H1 (cell line): ENCODE measurements around the gene CRABP2. TPM values are rescaled to one million over a fixed set of nuclear protein-coding genes. Genes with fewer than 3 reads are reported as not detected.
A peak's percentile ranks its signal among the peaks of the same experiment; 100 is the strongest.

Experiments
- CTCF ChIA-PET: fragments of 300-600 bp; sonication (Branson Sonifier 250); formaldehyde crosslinking; loops from one replicate; lab custom pipeline; 2021; ENCODE audit not compliant: partially characterized antibody; lab: Charles Lee
- POLR2A ChIA-PET: fragments of 300-600 bp; sonication (Branson Sonifier 250); formaldehyde crosslinking; loops from one replicate; lab custom pipeline; 2021; ENCODE audit warnings: inconsistent platforms; ENCODE audit not compliant: partially characterized antibody; lab: Charles Lee
- DNase-seq, 2 experiments: peaks; one replicate each; pipeline versions ENCODE4 v3.0.0 to v3.0.0-alpha.2; 2010 to 2022; ENCODE audit warnings: low spot score in 2 of 2, low read depth in 1 of 2, mixed read lengths in 1 of 2
- FAIRE-seq: peaks from 2 replicates; lab custom pipeline; 2011; peaks lifted over from hg19 to GRCh38; lab: Jason Lieb, UNC
- H2AFZ ChIP-seq: 2 replicates; pipeline ENCODE4 v1.8.1; 2012; ENCODE audit warnings: low read length, inconsistent platforms
- H2AK5ac ChIP-seq: 2 replicates; pipeline ENCODE4 v1.6.1; 2013; ENCODE audit warnings: low read depth, low read length
- H2BK120ac ChIP-seq: replicated peaks from 2 replicates; pipeline ENCODE3; 2013; ENCODE audit warnings: low read depth, low read length, inconsistent platforms
- H2BK12ac ChIP-seq: 2 replicates; pipeline ENCODE4 v1.6.1; 2013; ENCODE audit warnings: low read depth, low read length
- H2BK15ac ChIP-seq: 2 replicates; pipeline ENCODE4 v1.6.1; 2013; ENCODE audit warnings: low read length
- H2BK20ac ChIP-seq: 2 replicates; pipeline ENCODE4 v1.6.1; 2013; ENCODE audit warnings: low read length
- H2BK5ac ChIP-seq: 2 replicates; pipeline ENCODE4 v1.6.1; 2013; ENCODE audit warnings: low read depth, low read length
- H3K14ac ChIP-seq: 2 replicates; pipeline ENCODE4 v1.6.1; 2013; ENCODE audit warnings: inconsistent platforms; ENCODE audit not compliant: insufficient read length
- H3K18ac ChIP-seq: 2 replicates; pipeline ENCODE4 v1.6.1; 2013; ENCODE audit warnings: low read length; ENCODE audit errors: extremely low read depth
- H3K23ac ChIP-seq: 2 replicates; pipeline ENCODE4 v1.6.1; 2013; ENCODE audit warnings: inconsistent platforms; ENCODE audit not compliant: insufficient read length
- H3K23me2 ChIP-seq: 2 replicates; pipeline ENCODE4 v1.6.1; 2013; ENCODE audit warnings: low read depth, low read length
- H3K27ac ChIP-seq: 2 replicates; pipeline ENCODE4 v1.6.1; 2011; ENCODE audit warnings: low read depth, low read length, inconsistent platforms
- H3K27me3 ChIP-seq, 4 experiments: replicated peaks in 1 of 4; 1 replicate in 1 of 4; 2 replicates in 3 of 4; pipeline versions ENCODE4 v1.6.1 to v1.8.1; 2011 to 2013; ENCODE audit warnings: low read length in 3 of 4, mild to moderate bottlenecking in 3 of 4, inconsistent platforms in 2 of 4, mixed read lengths in 2 of 4, moderate library complexity in 1 of 4; ENCODE audit not compliant: control insufficient read depth in 3 of 4, insufficient read depth in 3 of 4; ENCODE audit errors: extremely low read depth in 1 of 4
- H3K36me3 ChIP-seq, 4 experiments: 2 replicates each; pipeline versions ENCODE4 v1.6.1 to v1.8.1; 2011 to 2013; ENCODE audit warnings: mild to moderate bottlenecking in 4 of 4, low read length in 3 of 4, moderate library complexity in 2 of 4, control low read depth in 1 of 4, inconsistent platforms in 1 of 4; ENCODE audit not compliant: insufficient read depth in 4 of 4, control insufficient read depth in 2 of 4
- H3K4ac ChIP-seq: replicated peaks from 2 replicates; pipeline ENCODE3; 2013; ENCODE audit warnings: low read length, low read depth, mixed read lengths, inconsistent platforms; ENCODE audit not compliant: insufficient read length
- H3K4me1 ChIP-seq, 4 experiments: replicated peaks in 1 of 4; 1 replicate in 1 of 4; 2 replicates in 3 of 4; pipeline versions ENCODE4 v1.6.1 to v1.8.1; 2011 to 2013; ENCODE audit warnings: low read length in 3 of 4, inconsistent platforms in 2 of 4, mixed read lengths in 1 of 4; ENCODE audit not compliant: insufficient read depth in 4 of 4, control insufficient read depth in 3 of 4
- H3K4me2 ChIP-seq, 2 experiments: 2 replicates each; pipeline versions ENCODE4 v1.6.1 to v1.8.1; 2011 to 2013; ENCODE audit warnings: low read depth in 2 of 2, low read length in 2 of 2, control low read depth in 1 of 2, inconsistent platforms in 1 of 2, mild to moderate bottlenecking in 1 of 2; ENCODE audit not compliant: insufficient read depth in 1 of 2
- H3K4me3 ChIP-seq, 4 experiments: fragments of 200-600, 300-600 bp in 1 of 4; sonication (generic), shearing (Covaris generic), sonication (Bioruptor Twin) in 1 of 4; 2 replicates each; pipeline versions ENCODE4 v1.5.1 to v1.8.1; 2011 to 2016; ENCODE audit warnings: low read length in 4 of 4, low read depth in 3 of 4, control low read depth in 2 of 4, inconsistent platforms in 2 of 4, mild to moderate bottlenecking in 2 of 4, mixed read lengths in 1 of 4, moderate library complexity in 1 of 4; ENCODE audit not compliant: insufficient read depth in 2 of 4; ENCODE audit errors: extremely low read depth in 1 of 4
- H3K56ac ChIP-seq: replicated peaks from 2 replicates; pipeline ENCODE3; 2013; ENCODE audit warnings: low read depth, mild to moderate bottlenecking, mixed read lengths, low read length, inconsistent platforms; ENCODE audit not compliant: insufficient read length
- H3K79me1 ChIP-seq: 2 replicates; pipeline ENCODE4 v1.6.1; 2013; ENCODE audit warnings: low read depth, low read length, control low read depth
- H3K79me2 ChIP-seq, 2 experiments: 2 replicates each; pipeline versions ENCODE4 v1.6.1 to v1.8.1; 2012 to 2013; ENCODE audit warnings: low read length in 2 of 2, mild to moderate bottlenecking in 2 of 2, inconsistent platforms in 1 of 2; ENCODE audit not compliant: insufficient read depth in 2 of 2, control insufficient read depth in 1 of 2
- H3K9ac ChIP-seq, 4 experiments: replicated peaks in 1 of 4; 1 replicate in 1 of 4; 2 replicates in 3 of 4; pipeline versions ENCODE4 v1.6.1 to v1.8.1; 2011 to 2013; ENCODE audit warnings: low read depth in 3 of 4, low read length in 3 of 4, control low read depth in 2 of 4, mild to moderate bottlenecking in 2 of 4, moderate library complexity in 2 of 4, inconsistent platforms in 1 of 4; ENCODE audit errors: extremely low read depth in 1 of 4
- H3K9me3 ChIP-seq, 2 experiments: 2 replicates each; pipeline versions ENCODE4 v1.6.1 to v1.8.1; 2012 to 2013; ENCODE audit warnings: mild to moderate bottlenecking in 2 of 2, moderate library complexity in 2 of 2, control low read depth in 1 of 2, inconsistent platforms in 1 of 2, low read depth in 1 of 2, low read length in 1 of 2, mixed read lengths in 1 of 2; ENCODE audit not compliant: insufficient read depth in 2 of 2
- H4K20me1 ChIP-seq, 2 experiments: replicated peaks in 1 of 2; 2 replicates each; pipeline versions ENCODE3 to v1.8.1; 2011 to 2013; ENCODE audit warnings: inconsistent platforms in 2 of 2, low read length in 2 of 2, mild to moderate bottlenecking in 1 of 2; ENCODE audit not compliant: insufficient read depth in 2 of 2, control insufficient read depth in 1 of 2
- H4K5ac ChIP-seq: 2 replicates; pipeline ENCODE4 v1.6.1; 2013; ENCODE audit warnings: low read length, low read depth, mixed read lengths, inconsistent platforms; ENCODE audit not compliant: insufficient read length
- H4K8ac ChIP-seq: 2 replicates; pipeline ENCODE4 v1.8.0; 2013; ENCODE audit warnings: mild to moderate bottlenecking, moderate library complexity, low read length, inconsistent platforms; ENCODE audit not compliant: insufficient read depth; ENCODE audit errors: extremely low read depth
- H4K91ac ChIP-seq: replicated peaks from 2 replicates; pipeline ENCODE3; 2013; ENCODE audit warnings: low read length, mixed read lengths, inconsistent platforms; ENCODE audit not compliant: insufficient read length
- EP300 ChIP-seq, 2 experiments: IDR thresholded peaks; 1 replicate in 1 of 2; 2 replicates in 1 of 2; pipeline ENCODE4 v1.6.1; 2011 to 2012; ENCODE audit warnings: low read depth in 2 of 2, low read length in 2 of 2, mild to moderate bottlenecking in 2 of 2, borderline replicate concordance in 1 of 2, inconsistent platforms in 1 of 2, moderate library complexity in 1 of 2
- EZH2 ChIP-seq: fragments of 200-600 bp; sonication (generic); IDR thresholded peaks from 2 replicates; pipeline ENCODE4 v1.7.1; 2012; ENCODE audit warnings: low read depth, mild to moderate bottlenecking, moderate library complexity, low read length, inconsistent platforms; ENCODE audit not compliant: severe bottlenecking
- RNF2 ChIP-seq: fragments of 200-900, 300-1000 bp; sonication (generic); IDR thresholded peaks from 2 replicates; pipeline ENCODE4 v1.7.1; 2016; ENCODE audit warnings: borderline replicate concordance, low read depth, mild to moderate bottlenecking, antibody characterized with exemption, low read length; ENCODE audit not compliant: poor library complexity, severe bottlenecking; ENCODE audit errors: missing control alignments
- SAP30 ChIP-seq: fragments of 300-600 bp; sonication (generic); IDR thresholded peaks from 2 replicates; pipeline ENCODE4 v1.7.1; 2012; ENCODE audit warnings: low read length, moderate library complexity, mild to moderate bottlenecking, inconsistent platforms; ENCODE audit not compliant: insufficient read depth, insufficient replicate concordance
- SP1 ChIP-seq: IDR thresholded peaks from 2 replicates; pipeline ENCODE4 v1.6.1; 2011; ENCODE audit warnings: low read depth, low read length
- WGBS, 2 experiments: shearing (Covaris generic) in 1 of 2; methylation state at CpG; one replicate each; pipeline versions ENCODE4 v1.1.6 to v1.1.7; 2013 to 2015; ENCODE audit warnings: low lambda C conversion rate in 2 of 2, mixed read lengths in 2 of 2, inconsistent platforms in 1 of 2, low coverage in 1 of 2, missing lambda C conversion rate in 1 of 2; ENCODE audit not compliant: insufficient replicate concordance in 2 of 2, insufficient coverage in 1 of 2, insufficient read length in 1 of 2; ENCODE audit errors: extremely low coverage in 1 of 2, missing lambda C conversion rate in 1 of 2; 5-methylcytosine and 5-hydroxymethylcytosine counted together
- polyA plus RNA-seq, 7 experiments: library from polyadenylated mRNA; depleted of rRNA in 3 of 7; stranded (reverse) in 5 of 7; unstranded in 2 of 7; fragments of >200 nt in 5 of 7; fragments of 200-250 nt in 2 of 7; gene quantifications; 1 replicate in 5 of 7; 2 replicates in 1 of 7; 4 replicates in 1 of 7; pipeline versions ENCODE4 v1.2.1 to v1.2.3, GENCODE V29; 2011 to 2013; ENCODE audit warnings: missing spikeins in 2 of 7, mixed read lengths in 2 of 7
- total RNA-seq: library from RNA; stranded (reverse); fragmentation: NEBNext Ultra II Directional; extraction: Animal tissue kit (Norgen Biotek cat#: 25700); gene quantifications from 2 replicates; pipeline ENCODE4 v1.2.1, GENCODE V29; 2021

CRABP2 gene
- total and polyA plus RNA-seq, 2 of the 8 experiments (the other 6 are each of a cell fraction or from before 2014, with no cell fraction given): 69.2 to 119 TPM

GRCh38 chr1:156743367-156744302 lies 38.3 kb upstream of the CRABP2 start:
- Histone ChIP-seq H3K4me3 (no peak overlapping the region), H3K4ac (no peak overlapping the region), H2BK5ac (no peak overlapping the region; the same call in 1 of the 2 replicates), H3K56ac (no peak overlapping the region), H2BK120ac (no peak overlapping the region), H3K27ac (no peak overlapping the region), H3K4me1 (peaks cover 18 to 32% (median 24%) of the 10 kb centered on the region in 4 experiments), H4K5ac (no peak overlapping the region), H4K8ac (no peak overlapping the region; the same call in 1 of the 2 replicates), H3K4me2 (no peak overlapping the region), H3K14ac (no peak overlapping the region), H3K23ac (no peak overlapping the region), H2AFZ (no peak overlapping the region), H3K23me2 (peaks cover 10% of the 10 kb centered on the region), H3K9me3 (no peaks in the 10 kb centered on the region), H4K91ac (no peak overlapping the region), H3K79me1 (peaks cover 13% of the 10 kb centered on the region), H2BK20ac (no peak overlapping the region), H3K9ac (no peak overlapping the region; a peak in 1 of 7 replicates), H3K79me2 (peaks cover 11 to 41% of the 10 kb centered on the region in 2 experiments), H4K20me1 (peaks cover 0 to 2% of the 10 kb centered on the region in 2 experiments), H3K18ac (no peak overlapping the region), H2BK12ac (no peak overlapping the region), H3K27me3 (no peaks in the 10 kb centered on the region), H2BK15ac (no peak overlapping the region), H3K36me3 (peaks cover 13 to 33% (median 14%) of the 10 kb centered on the region in 4 experiments; a peak in 6 of 8 replicates), H2AK5ac (no peak overlapping the region)
- FAIRE-seq (no peak), DNase-seq (no peak)
- TF ChIP-seq EP300 (IDR thresholded peaks at IDR 0.05; ENCODE audit: borderline replicate concordance in 1 of 2, low read depth in 2 of 2, low read length in 2 of 2): no peak
- TF ChIP-seq SAP30: no peak
- TF ChIP-seq RNF2: no peak
- TF ChIP-seq SP1: peak; percentile 33; the same call in 1 of the 2 replicates
- no peak for TF ChIP-seq EZH2
- 89% methylated on average over 11 of the region's 14 CpGs; no CpG with 5 or more reads in 1 of the 2 experiments for WGBS, 2 experiments
- CTCF ChIA-PET: interaction anchor here (0.5 to 6.6 kb wide), 5 partner anchors 9 to 57 kb away, joined by 3 to 76 read pairs (median 9); partner anchors contain the start of genes HDGF, ISG20L2 and METTL25B
- POLR2A ChIA-PET: interaction anchor here (1.0 to 10.7 kb wide), 4 partner anchors 9 to 50 kb away, joined by 5 to 214 read pairs (median 27); partner anchors contain the start of genes CRABP2, ISG20L2 and METTL25B
